Astrocyte (in vitro differentiated cells and primary cell): ENCODE results near the gene DNAH9. TPM values are rescaled to one million over a fixed set of nuclear protein-coding genes. Genes with fewer than 3 reads are reported as not detected.

Source experiments
- DNase-seq: peaks from one replicate; pipeline ENCODE4 v3.0.0-alpha.2; 2010; ENCODE audit warnings: low read depth
- FAIRE-seq: peaks from 2 replicates; lab custom pipeline; 2011; peaks lifted over from hg19 to GRCh38; lab: Jason Lieb, UNC
- H2AFZ ChIP-seq: 2 replicates; pipeline ENCODE4 v1.6.0; 2012; ENCODE audit warnings: low read depth, low read length, inconsistent platforms
- H3K27ac ChIP-seq: 2 replicates; pipeline ENCODE4 v1.5.1; 2011; ENCODE audit warnings: low read depth, low read length, inconsistent platforms
- H3K27me3 ChIP-seq: 2 replicates; pipeline ENCODE4 v1.6.0; 2011; ENCODE audit warnings: low read length, inconsistent platforms; ENCODE audit not compliant: insufficient read depth
- H3K36me3 ChIP-seq: 2 replicates; pipeline ENCODE4 v1.5.1; 2011; ENCODE audit warnings: low read length, inconsistent platforms; ENCODE audit not compliant: insufficient read depth
- H3K4me1 ChIP-seq: 2 replicates; pipeline ENCODE4 v1.5.1; 2011; ENCODE audit warnings: low read length, inconsistent platforms; ENCODE audit not compliant: insufficient read depth
- H3K4me2 ChIP-seq: 2 replicates; pipeline ENCODE4 v1.6.0; 2012; ENCODE audit warnings: low read length, inconsistent platforms
- H3K4me3 ChIP-seq: 2 replicates; pipeline ENCODE4 v1.5.1; 2011; ENCODE audit warnings: low read depth, mild to moderate bottlenecking, low read length, inconsistent platforms; ENCODE audit not compliant: insufficient read depth
- H3K79me2 ChIP-seq: 2 replicates; pipeline ENCODE4 v1.6.0; 2012; ENCODE audit warnings: mild to moderate bottlenecking, low read length, inconsistent platforms; ENCODE audit not compliant: insufficient read depth
- H3K9ac ChIP-seq: 2 replicates; pipeline ENCODE4 v1.6.0; 2012; ENCODE audit warnings: mild to moderate bottlenecking, low read length, inconsistent platforms
- H3K9me3 ChIP-seq: 2 replicates; pipeline ENCODE4 v1.5.1; 2012; ENCODE audit warnings: low read depth, mild to moderate bottlenecking, low read length, inconsistent platforms; ENCODE audit not compliant: insufficient read depth
- H4K20me1 ChIP-seq: 2 replicates; pipeline ENCODE4 v1.6.0; 2012; ENCODE audit warnings: low read length, inconsistent platforms; ENCODE audit not compliant: insufficient read depth
- H3K27ac Mint-ChIP-seq: one replicate; pipeline ENCODE4 v1.8.0; 2021; ENCODE audit warnings: mild to moderate bottlenecking, mixed read lengths; ENCODE audit not compliant: unreplicated experiment
- H3K27me3 Mint-ChIP-seq: one replicate; pipeline ENCODE4 v1.8.0; 2021; ENCODE audit warnings: low read depth, mixed read lengths; ENCODE audit not compliant: unreplicated experiment
- H3K36me3 Mint-ChIP-seq: one replicate; pipeline ENCODE4 v1.8.0; 2021; ENCODE audit warnings: low read depth, mixed read lengths; ENCODE audit not compliant: unreplicated experiment
- H3K4me1 Mint-ChIP-seq: one replicate; pipeline ENCODE4 v1.8.0; 2021; ENCODE audit warnings: low read depth, mixed read lengths; ENCODE audit not compliant: unreplicated experiment
- H3K4me3 Mint-ChIP-seq: one replicate; pipeline ENCODE4 v1.8.0; 2021; ENCODE audit warnings: mild to moderate bottlenecking, moderate library complexity, mixed read lengths; ENCODE audit not compliant: unreplicated experiment
- H3K9me3 Mint-ChIP-seq: one replicate; pipeline ENCODE4 v1.8.0; 2021; ENCODE audit warnings: mild to moderate bottlenecking, mixed read lengths; ENCODE audit not compliant: unreplicated experiment
- CTCF ChIP-seq: IDR thresholded peaks from 2 replicates; pipeline ENCODE4 v1.5.1; 2011; ENCODE audit warnings: low read depth, mild to moderate bottlenecking, inconsistent platforms, low read length, moderate library complexity; ENCODE audit not compliant: insufficient read depth
- EZH2 ChIP-seq: IDR thresholded peaks from 2 replicates; pipeline ENCODE4 v1.6.1; 2012; ENCODE audit warnings: mild to moderate bottlenecking, low read length, inconsistent platforms; ENCODE audit not compliant: insufficient read depth
- total RNA-seq: library from RNA; stranded (reverse); gene quantifications from 2 replicates; pipeline ENCODE4 v1.2.1, GENCODE V29; 2021

Gene DNAH9
- total RNA-seq, 1 donor from 2014 or later, result not detected

GRCh38 chr17:11640463-11640814 is 42.2 kb downstream of the DNAH9 start:
- Mint-ChIP-seq H3K36me3 (no peaks in the 10 kb centered on the region), H3K27ac (no peak overlapping the region), H3K27me3 (no peaks in the 10 kb centered on the region), H3K4me1 (no peaks in the 10 kb centered on the region), H3K9me3 (peaks cover 16% of the 10 kb centered on the region), H3K4me3 (no peak overlapping the region)
- no peak for TF ChIP-seq CTCF
- TF ChIP-seq EZH2, result no peak
- no peak overlapping the region for H2AFZ ChIP-seq
- no peak overlapping the region for H3K4me2 ChIP-seq
- no peaks in the 10 kb centered on the region for H3K79me2 ChIP-seq
- H3K4me1 ChIP-seq, result no peaks in the 10 kb centered on the region
- no peak for DNase-seq
- H3K9me3 ChIP-seq, result peaks cover 6% of the 10 kb centered on the region
- H3K27me3 ChIP-seq, result no peaks in the 10 kb centered on the region
- FAIRE-seq, result no peak
- H4K20me1 ChIP-seq, result no peaks in the 10 kb centered on the region
- no peak overlapping the region for H3K27ac ChIP-seq
- no peak overlapping the region for H3K4me3 ChIP-seq
- H3K9ac ChIP-seq, result no peak overlapping the region
- no peaks in the 10 kb centered on the region for H3K36me3 ChIP-seq

DNA sequence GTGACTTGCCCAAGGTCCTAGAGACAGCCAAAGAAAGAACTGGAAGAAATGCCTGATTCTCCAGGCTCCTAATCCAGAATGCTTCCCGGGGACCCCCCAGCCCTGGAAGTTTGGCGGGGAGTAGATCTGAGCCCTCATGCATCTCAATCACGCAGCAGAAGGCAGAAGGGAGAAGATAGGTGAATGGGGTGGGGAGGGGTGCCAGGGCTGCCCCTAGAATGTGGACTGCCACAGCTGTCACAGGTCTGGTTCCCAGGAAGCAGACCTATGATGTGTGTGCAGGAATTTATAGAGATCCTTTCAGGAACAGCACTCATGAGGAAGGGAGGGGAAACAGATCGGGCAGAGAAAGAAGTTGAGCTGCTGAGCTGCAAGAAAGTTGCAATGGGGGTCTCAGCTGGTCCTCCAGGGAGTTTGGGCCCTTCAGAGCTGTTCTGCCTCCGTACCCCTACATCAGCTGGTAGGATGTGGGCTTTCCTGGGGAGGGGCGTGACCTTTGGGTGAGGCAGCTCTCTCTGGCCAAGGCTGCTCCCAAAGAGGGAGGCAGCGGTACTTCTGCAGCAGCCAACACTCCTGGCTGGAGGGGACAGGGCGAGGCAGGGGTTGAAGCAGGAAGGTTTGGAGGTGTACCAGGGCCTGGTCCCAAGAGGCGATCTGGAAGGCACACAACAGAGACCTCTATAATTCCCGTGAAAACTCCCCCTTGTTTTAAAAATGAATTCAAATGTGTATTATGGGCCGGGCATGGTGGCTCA is 43.4 kb downstream of the DNAH9 start:
- H3K9me3 ChIP-seq, result peaks cover 6% of the 10 kb centered on the region
- FAIRE-seq (no peak), DNase-seq (no peak)
- Mint-ChIP-seq H3K27me3 (no peaks in the 10 kb centered on the region), H3K4me3 (no peak overlapping the region), H3K9me3 (peaks cover 22% of the 10 kb centered on the region), H3K27ac (no peak overlapping the region), H3K36me3 (no peaks in the 10 kb centered on the region), H3K4me1 (no peaks in the 10 kb centered on the region)
- H3K27ac ChIP-seq, result no peak overlapping the region
- no peak overlapping the region for H3K4me3 ChIP-seq
- no peaks in the 10 kb centered on the region for H3K4me1 ChIP-seq
- H3K79me2 ChIP-seq, result no peaks in the 10 kb centered on the region
- no peak overlapping the region for H2AFZ ChIP-seq
- H3K27me3 ChIP-seq, result no peaks in the 10 kb centered on the region
- H3K4me2 ChIP-seq, result no peak overlapping the region
- TF ChIP-seq EZH2 (no peak), CTCF (no peak)
- H3K9ac ChIP-seq, result no peak overlapping the region
- no peaks in the 10 kb centered on the region for H3K36me3 ChIP-seq
- no peaks in the 10 kb centered on the region for H4K20me1 ChIP-seq

- Histone ChIP-seq H3K4me3 (no peak overlapping the region), H4K20me1 (no peaks in the 10 kb centered on the region), H3K9ac (no peak overlapping the region), H3K27me3 (no peaks in the 10 kb centered on the region), H3K4me2 (no peak overlapping the region), H3K27ac (no peak overlapping the region), H3K36me3 (no peaks in the 10 kb centered on the region), H3K4me1 (no peaks in the 10 kb centered on the region), H2AFZ (no peak overlapping the region), H3K9me3 (peaks cover 6% of the 10 kb centered on the region), H3K79me2 (no peaks in the 10 kb centered on the region)
- Mint-ChIP-seq H3K4me3 (no peak overlapping the region), H3K4me1 (no peaks in the 10 kb centered on the region), H3K27me3 (no peaks in the 10 kb centered on the region), H3K9me3 (peaks cover 26% of the 10 kb centered on the region), H3K36me3 (no peaks in the 10 kb centered on the region), H3K27ac (no peak overlapping the region)
- TF ChIP-seq EZH2 (no peak), CTCF (no peak)
- FAIRE-seq (no peak), DNase-seq (no peak)
Observed at GRCh38 chr17:11642655-11643054, 44.4 kb downstream of the DNAH9 start.
